Left colon (tissue), 2 donors: ENCODE results near the gene TIMP3. TPM values are rescaled to one million over a fixed set of nuclear protein-coding genes. Genes with fewer than 3 reads are reported as not detected.
"Not testable (repeated sequence)": the region's sequence is repeated elsewhere in the genome, so short reads cannot be mapped to it uniquely, and the experiment has no call there.

Source experiments
- ATAC-seq: fragments of 200-7000 bp; cut with Tn5 transposase; one replicate; pipeline ENCODE4 v1.9.1; 2020; ENCODE audit warnings: mild to moderate bottlenecking, moderate library complexity
- DNase-seq, 2 donors: peaks; one replicate each; pipeline ENCODE4 v3.0.0-alpha.2; 2020
- intact Hi-C, 2 donors: fragments of 100-400 bp; cut with DNase I in 1 of 2; cut with micrococcal nuclease in 1 of 2; formaldehyde crosslinking; loops; one replicate each; pipeline versions ENCODE4 v1.11.2 to v1.14.0; 2022; cut with DNase I, micrococcal nuclease
- long read RNA-seq: library from polyadenylated mRNA; unstranded; transcript quantifications from one replicate; pipeline ENCODE4 v2.0.0, GENCODE V29; 2021
- total RNA-seq, 2 donors: library from RNA; stranded (reverse); fragmentation: NEBNext Ultra II Directional; extraction: Animal tissue kit (Norgen Biotek cat#: 25700); gene quantifications; one replicate each; pipeline ENCODE4 v1.2.1, GENCODE V29; 2021
- donor health status: DM: no; HTN: no; CAD: no.
- donor health status: DM: yes; HTN: yes; CAD: no.

TIMP3 gene
- total RNA-seq: 10 to 100 TPM; 31.5 to 59.3 TPM
- long read RNA-seq, full-length matches to known transcripts: 38 of 69 reads
- long read RNA-seq, partial matches to known transcripts: 28 of 69 reads
- long read RNA-seq, other reads (novel, unspliced or antisense): 3 of 69 reads

- DNase-seq: peak; percentile 60 to 67
- ATAC-seq: peak; percentile 53
- intact Hi-C loops: no loop called here
These were observed at the start of gene TIMP3 for GRCh38 chr22:32801537-32802236. TIMP3 (plus strand) TSS chr22:32801705; CDS start chr22:32802002, 297 bp downstream.

- intact Hi-C loops: no loop called here
- no peak for ATAC-seq
- no peak for DNase-seq
These were observed 49.2 kb upstream of the TIMP3 start for GRCh38 chr22:32752326-32752725.

GRCh38 chr22:32752816-32753520, 48.5 kb upstream of the TIMP3 start:
- intact Hi-C loops: no loop called here
- ATAC-seq (no peak), DNase-seq (no peak)

GRCh38 chr22:32753591-32753990, 47.9 kb upstream of the TIMP3 start:
- intact Hi-C loops: no loop called here
- no peak for ATAC-seq
- DNase-seq: no peak

- ATAC-seq: peak; percentile 73
- intact Hi-C loops: no loop called here
- DNase-seq: peak in 1 of 2 donors; percentile 38
These were observed 47.0 kb upstream of the TIMP3 start for GRCh38 chr22:32754413-32755041.

GRCh38 chr22:32757086-32757762, 44.3 kb upstream of the TIMP3 start:
- peak; percentile 23 for ATAC-seq
- intact Hi-C loops: not testable (repeated sequence)

GRCh38 chr22:32758866-32759385, 42.6 kb upstream of the TIMP3 start:
- ATAC-seq (no peak), DNase-seq (no peak)
- intact Hi-C loops: no loop called here

More at GRCh38 chr22:32757086-32757762, 44.3 kb upstream of the TIMP3 start:
- not testable (repeated sequence) for DNase-seq

GRCh38 chr22:32760396-32760795, 41.1 kb upstream of the TIMP3 start:
- ATAC-seq: no peak
- no peak for DNase-seq
- intact Hi-C loops: no loop called here

- ATAC-seq: no peak
- intact Hi-C loops: no loop called here
These were observed 40.7 kb upstream of the TIMP3 start for GRCh38 chr22:32760815-32761214.

GRCh38 chr22:32761251-32761903, 40.1 kb upstream of the TIMP3 start:
- DNase-seq: no peak
- intact Hi-C loops: no loop called here
- no peak for ATAC-seq

More at GRCh38 chr22:32760815-32761214, 40.7 kb upstream of the TIMP3 start:
- no peak for DNase-seq

- ATAC-seq: no peak
- no peak for DNase-seq
- intact Hi-C loops: no loop called here
These were observed 37.0 kb upstream of the TIMP3 start for GRCh38 chr22:32764330-32765131.

- DNase-seq: no peak
- intact Hi-C loops: no loop called here
- no peak for ATAC-seq
These were observed 36.3 kb upstream of the TIMP3 start for GRCh38 chr22:32765132-32765618.

- DNase-seq (no peak), ATAC-seq (no peak)
- intact Hi-C loops: no loop called here
These were observed 29.7 kb upstream of the TIMP3 start for GRCh38 chr22:32771756-32772155.

- DNase-seq: no peak
- peak; percentile 34 for ATAC-seq
- intact Hi-C loops: no loop called here
These were observed 25.5 kb upstream of the TIMP3 start for GRCh38 chr22:32775957-32776356.

GRCh38 chr22:32776397-32776796, 25.1 kb upstream of the TIMP3 start:
- ATAC-seq (no peak), DNase-seq (no peak)
- intact Hi-C loops: no loop called here

GRCh38 chr22:32776802-32777201, 24.7 kb upstream of the TIMP3 start:
- ATAC-seq: no peak
- DNase-seq: no peak
- intact Hi-C loops: no loop called here

- intact Hi-C loops: no loop called here
- no peak for ATAC-seq
- DNase-seq: no peak
These were observed 23.5 kb upstream of the TIMP3 start for GRCh38 chr22:32777987-32778386.
